Activated CD8-positive, alpha-beta T cell treated with anti-CD3 and anti-CD28 coated beads for 36 hours (primary cell): ENCODE measurements around the gene ZNF480. TPM values are rescaled to one million over a fixed set of nuclear protein-coding genes. Genes with fewer than 3 reads are reported as not detected.

Experiments used
- ATAC-seq: fragments of 200-7000 bp; cut with Tn5 transposase; one replicate; pipeline ENCODE4 v1.10.0; 2021; ENCODE audit warnings: mild to moderate bottlenecking, moderate library complexity
- CTCF ChIA-PET: fragments of 350-600 bp; sonication (Branson Sonifier 250); formaldehyde crosslinking; loops from one replicate; lab custom pipeline; 2021; ENCODE audit warnings: antibody characterized with exemption; lab: Charles Lee
- POLR2A ChIA-PET: fragments of 350-600 bp; sonication (Branson Sonifier 250); formaldehyde crosslinking; loops from one replicate; lab custom pipeline; 2021; ENCODE audit warnings: antibody characterized with exemption; lab: Charles Lee
- DNase-seq: peaks from one replicate; pipeline ENCODE4 v3.0.0-alpha.2; 2020
- H3K27ac Mint-ChIP-seq: one replicate; pipeline ENCODE4 v1.8.0; 2021; ENCODE audit warnings: mild to moderate bottlenecking, mixed read lengths
- H3K27me3 Mint-ChIP-seq: one replicate; pipeline ENCODE4 v1.8.0; 2021; ENCODE audit warnings: mixed read lengths
- H3K36me3 Mint-ChIP-seq: one replicate; pipeline ENCODE4 v1.8.0; 2021; ENCODE audit warnings: low read depth, mixed read lengths
- H3K4me1 Mint-ChIP-seq: one replicate; pipeline ENCODE4 v1.8.0; 2021; ENCODE audit warnings: low read depth, mixed read lengths
- H3K4me3 Mint-ChIP-seq: one replicate; pipeline ENCODE4 v1.8.0; 2021; ENCODE audit warnings: mild to moderate bottlenecking, moderate library complexity, mixed read lengths
- H3K9me3 Mint-ChIP-seq: one replicate; pipeline ENCODE4 v1.8.0; 2021; ENCODE audit warnings: mixed read lengths
- CTCF ChIP-seq: fragments of 200-600 bp; IDR thresholded peaks from one replicate; pipeline ENCODE4 v1.8.0; 2022; ENCODE audit warnings: antibody characterized with exemption, mild to moderate bottlenecking
- intact Hi-C: fragments of 100-400 bp; cut with micrococcal nuclease; formaldehyde crosslinking; loops from one replicate; pipeline ENCODE4 v1.10.0; 2022
- total RNA-seq, 2 experiments: library from RNA; stranded (reverse); gene quantifications; one replicate each; pipeline ENCODE4 v1.2.3, GENCODE V29; 2021

Gene ZNF480
- total RNA-seq, 2 experiments from 2014 or later: 2.6 to 3.2 TPM

DNA sequence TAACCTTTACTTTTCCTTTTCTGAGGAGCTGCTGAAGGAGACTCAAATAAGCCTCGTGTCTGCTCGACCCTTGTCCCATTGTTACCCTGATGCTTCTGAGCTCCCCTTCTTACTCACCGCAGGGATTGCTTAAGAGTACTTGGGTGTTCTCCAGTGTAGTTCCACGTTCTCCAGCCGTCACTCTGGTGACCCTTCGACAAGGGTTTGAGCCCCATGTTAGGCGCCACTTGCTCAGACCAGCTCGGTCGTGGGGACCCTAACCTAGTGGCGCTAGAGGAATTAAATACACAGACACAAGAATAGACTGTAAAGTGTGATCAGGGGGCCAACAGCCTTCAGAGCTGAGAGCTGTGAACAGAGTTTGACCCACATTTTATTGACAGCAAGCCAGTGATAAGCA, 10.3 kb downstream of the ZNF480 start:
- DNase-seq: no peak
- no peaks in the 10 kb centered on the region for H3K4me1 Mint-ChIP-seq
- no peak overlapping the region for H3K4me3 Mint-ChIP-seq
- no peak for TF ChIP-seq CTCF
- H3K27ac Mint-ChIP-seq: no peak overlapping the region
- ChIA-PET POLR2A (no interaction called here), CTCF (no interaction called here)
- no peaks in the 10 kb centered on the region for H3K27me3 Mint-ChIP-seq
- ATAC-seq: no peak
- H3K9me3 Mint-ChIP-seq: peaks cover 56% of the 10 kb centered on the region
- H3K36me3 Mint-ChIP-seq: peaks cover 82% of the 10 kb centered on the region
- intact Hi-C loops: no loop called here

DNA sequence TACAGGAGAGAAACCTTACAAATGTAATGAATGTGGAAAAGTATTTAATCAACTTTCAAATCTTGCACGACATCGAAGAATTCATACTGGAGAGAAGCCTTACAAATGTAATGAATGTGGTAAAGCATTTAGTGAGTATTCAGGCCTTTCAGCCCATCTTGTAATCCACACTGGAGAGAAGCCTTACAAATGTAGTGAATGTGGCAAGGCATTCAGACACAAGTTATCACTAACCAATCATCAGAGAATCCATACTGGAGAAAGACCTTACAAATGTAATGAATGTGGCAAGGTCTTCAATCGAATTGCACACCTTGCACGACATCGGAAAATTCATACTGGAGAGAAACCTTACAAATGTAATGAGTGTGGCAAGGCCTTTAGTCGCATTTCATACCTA, 25.5 kb downstream of the ZNF480 start:
- no peak overlapping the region for H3K27ac Mint-ChIP-seq
- CTCF ChIA-PET: no interaction called here
- POLR2A ChIA-PET: no interaction called here
- no peaks in the 10 kb centered on the region for H3K4me1 Mint-ChIP-seq
- ATAC-seq (no peak), DNase-seq (no peak)
- H3K4me3 Mint-ChIP-seq: no peak overlapping the region
- peaks cover 69% of the 10 kb centered on the region for H3K36me3 Mint-ChIP-seq
- H3K9me3 Mint-ChIP-seq: peaks cover 76% of the 10 kb centered on the region
- no peaks in the 10 kb centered on the region for H3K27me3 Mint-ChIP-seq
- intact Hi-C loops: no loop called here
- no peak for TF ChIP-seq CTCF

DNA sequence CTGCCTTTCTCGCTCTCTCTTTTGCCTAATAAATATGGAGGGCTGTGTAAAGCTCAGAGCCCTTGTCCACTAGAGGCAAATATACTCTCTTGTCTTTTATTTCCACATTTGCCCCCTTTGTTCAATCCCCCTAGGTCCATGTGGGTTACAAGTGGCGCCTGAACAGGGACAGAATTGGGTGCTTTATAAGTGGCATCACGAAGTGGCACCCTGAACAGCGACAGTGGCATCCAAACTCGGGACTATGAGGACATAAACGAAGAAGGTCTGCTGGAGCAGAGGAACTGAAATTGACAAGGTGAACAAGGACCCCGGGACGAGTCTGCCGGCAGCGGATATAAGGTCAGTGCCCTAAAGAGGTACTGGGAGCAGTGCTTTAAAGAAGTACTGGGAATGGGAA, 34.8 kb downstream of the ZNF480 start:
- intact Hi-C loops: no loop called here
- Mint-ChIP-seq H3K27me3 (no peaks in the 10 kb centered on the region), H3K36me3 (peaks cover 29% of the 10 kb centered on the region), H3K4me3 (no peak overlapping the region), H3K4me1 (peaks cover 4% of the 10 kb centered on the region), H3K9me3 (peaks cover 51% of the 10 kb centered on the region), H3K27ac (no peak overlapping the region)
- POLR2A ChIA-PET: no interaction called here
- no peak for TF ChIP-seq CTCF
- ATAC-seq (no peak), DNase-seq (no peak)
- CTCF ChIA-PET: no interaction called here

DNA sequence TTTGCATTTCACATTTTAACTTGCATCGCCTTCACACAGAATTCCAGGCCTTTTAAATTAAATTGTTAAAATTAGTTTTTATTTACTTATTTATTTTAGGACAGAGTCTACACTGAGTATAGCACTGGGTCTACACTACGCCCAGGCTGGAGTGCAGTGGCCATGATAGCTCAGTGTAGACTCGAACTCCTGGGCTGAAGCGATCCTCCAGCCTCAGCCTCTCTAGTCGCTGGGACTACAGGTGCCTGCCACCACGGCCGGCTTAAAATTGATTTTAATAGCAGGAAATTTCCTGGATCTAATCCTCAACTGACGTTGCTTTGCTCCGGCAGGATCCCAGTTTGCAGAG, 38.8 kb downstream of the ZNF480 start:
- peaks cover 12% of the 10 kb centered on the region for H3K4me1 Mint-ChIP-seq
- POLR2A ChIA-PET: no interaction called here
- CTCF ChIA-PET: no interaction called here
- peaks cover 45% of the 10 kb centered on the region for H3K36me3 Mint-ChIP-seq
- intact Hi-C loops: no loop called here
- DNase-seq (no peak), ATAC-seq (peak; percentile 45)
- H3K27ac Mint-ChIP-seq: peak overlapping the region; percentile 99
- H3K27me3 Mint-ChIP-seq: no peaks in the 10 kb centered on the region
- peaks cover 38% of the 10 kb centered on the region for H3K9me3 Mint-ChIP-seq
- peak overlapping the region; percentile 91 for H3K4me3 Mint-ChIP-seq
- TF ChIP-seq CTCF: no peak

GRCh38 chr19:52336117-52336790, 39.3 kb downstream of the ZNF480 start, which contains the start of gene ZNF610:
TSS of gene ZNF610 (plus strand) at chr19:52336243. CDS start at chr19:52349173, 12,930 bp downstream.
- H3K4me1 Mint-ChIP-seq: peaks cover 12% of the 10 kb centered on the region
- peak within 1 kb of the TSS; percentile 99 for H3K27ac Mint-ChIP-seq
- POLR2A ChIA-PET: interaction anchor here (1.3 kb wide), 1 partner anchor 40 kb away, joined by 4 read pairs; the partner anchor contains the start of gene ZNF480
- H3K27me3 Mint-ChIP-seq: no peaks in the 10 kb centered on the region
- H3K9me3 Mint-ChIP-seq: peaks cover 37% of the 10 kb centered on the region
- peak within 1 kb of the TSS; percentile 91 for H3K4me3 Mint-ChIP-seq
- DNase-seq (peak; percentile 95), ATAC-seq (peak; percentile 96)
- no peak for TF ChIP-seq CTCF
- H3K36me3 Mint-ChIP-seq: peaks cover 43% of the 10 kb centered on the region
- CTCF ChIA-PET: no interaction called here
- intact Hi-C loops: no loop called here
